Measurements from ENCODE around the gene NFATC2.

NFATC2 gene

GRCh38 chr20:51469046-51469445, 73.5 kb downstream of the NFATC2 start:
- H3F3A ChIP-seq (ENCODE audit: control insufficient read depth, insufficient read depth): no peaks in the 10 kb centered on the region
- no peak for TF ChIP-seq CTCF (IDR thresholded peaks at IDR 0.05; ENCODE audit: low read depth, low read length, poor library complexity, severe bottlenecking)
- no peak for TF ChIP-seq EZH2phosphoT487 (IDR thresholded peaks at IDR 0.05; ENCODE audit: borderline replicate concordance, low read length)
- H3K9me2 ChIP-seq (replicated peaks; ENCODE audit: control insufficient read depth, low read length): no peaks in the 10 kb centered on the region
- H3K4me2 ChIP-seq (ENCODE audit: low read length): no peak overlapping the region
- no peak overlapping the region for H3K27ac ChIP-seq (ENCODE audit: low read depth, low read length)
- no peaks in the 10 kb centered on the region for H3K9me3 ChIP-seq (ENCODE audit: control insufficient read depth, insufficient read depth, low read length)
- peaks cover 11% of the 10 kb centered on the region for H3K4me1 ChIP-seq (ENCODE audit: control insufficient read depth, low read length)
- H3K27me3 ChIP-seq (ENCODE audit: control insufficient read depth, low read length): no peaks in the 10 kb centered on the region
- H3K79me2 ChIP-seq (ENCODE audit: control insufficient read depth, low read length): no peaks in the 10 kb centered on the region
- peaks cover 41% of the 10 kb centered on the region for H3K36me3 ChIP-seq (ENCODE audit: control insufficient read depth, low read length)
- no peaks in the 10 kb centered on the region for H4K20me1 ChIP-seq (ENCODE audit: control insufficient read depth, insufficient read depth, low read depth, low read length)
- no peak overlapping the region for H3K4me3 ChIP-seq (ENCODE audit: low read length)

GRCh38 chr20:51468636-51469035, 73.9 kb downstream of the NFATC2 start:
- H3K36me3 ChIP-seq (ENCODE audit: control insufficient read depth, low read length): peaks cover 40% of the 10 kb centered on the region
- no peaks in the 10 kb centered on the region for H3F3A ChIP-seq (ENCODE audit: control insufficient read depth, insufficient read depth)
- H4K20me1 ChIP-seq (ENCODE audit: control insufficient read depth, insufficient read depth, low read depth, low read length): no peaks in the 10 kb centered on the region
- H3K27ac ChIP-seq (ENCODE audit: low read depth, low read length): no peak overlapping the region
- peaks cover 14% of the 10 kb centered on the region for H3K4me1 ChIP-seq (ENCODE audit: control insufficient read depth, low read length)
- no peak for TF ChIP-seq EZH2phosphoT487 (IDR thresholded peaks at IDR 0.05; ENCODE audit: borderline replicate concordance, low read length)
- TF ChIP-seq CTCF (IDR thresholded peaks at IDR 0.05; ENCODE audit: low read depth, low read length, poor library complexity, severe bottlenecking): no peak
- no peaks in the 10 kb centered on the region for H3K9me3 ChIP-seq (ENCODE audit: control insufficient read depth, insufficient read depth, low read length)
- H3K4me2 ChIP-seq (ENCODE audit: low read length): no peak overlapping the region
- no peak overlapping the region for H3K4me3 ChIP-seq (ENCODE audit: low read length)
- no peaks in the 10 kb centered on the region for H3K79me2 ChIP-seq (ENCODE audit: control insufficient read depth, low read length)
- H3K9me2 ChIP-seq (replicated peaks; ENCODE audit: control insufficient read depth, low read length): no peaks in the 10 kb centered on the region
- no peaks in the 10 kb centered on the region for H3K27me3 ChIP-seq (ENCODE audit: control insufficient read depth, low read length)

GRCh38 chr20:51467956-51468626, 74.4 kb downstream of the NFATC2 start:
- Histone ChIP-seq H3K79me2 (ENCODE audit: control insufficient read depth, low read length) (no peaks in the 10 kb centered on the region), H3K4me2 (ENCODE audit: low read length) (no peak overlapping the region), H3K9me3 (ENCODE audit: control insufficient read depth, insufficient read depth, low read length) (no peaks in the 10 kb centered on the region), H3K36me3 (ENCODE audit: control insufficient read depth, low read length) (peaks cover 39% of the 10 kb centered on the region), H3K4me3 (ENCODE audit: low read length) (no peak overlapping the region), H3K27me3 (ENCODE audit: control insufficient read depth, low read length) (no peaks in the 10 kb centered on the region), H3F3A (ENCODE audit: control insufficient read depth, insufficient read depth) (no peaks in the 10 kb centered on the region), H4K20me1 (ENCODE audit: control insufficient read depth, insufficient read depth, low read depth, low read length) (no peaks in the 10 kb centered on the region), H3K27ac (ENCODE audit: low read depth, low read length) (no peak overlapping the region), H3K9me2 (replicated peaks; ENCODE audit: control insufficient read depth, low read length) (no peaks in the 10 kb centered on the region), H3K4me1 (ENCODE audit: control insufficient read depth, low read length) (peaks cover 19% of the 10 kb centered on the region)
- TF ChIP-seq CTCF (IDR thresholded peaks at IDR 0.05; ENCODE audit: low read depth, low read length, poor library complexity, severe bottlenecking): no peak
- TF ChIP-seq EZH2phosphoT487 (IDR thresholded peaks at IDR 0.05; ENCODE audit: borderline replicate concordance, low read length): no peak

Measured in DOHH2 (cell line).